Measurements from ENCODE around the gene ZNF66.
"Not testable (repeated sequence)": the region's sequence is repeated elsewhere in the genome, so short reads cannot be mapped to it uniquely, and the experiment has no call there.

DNA sequence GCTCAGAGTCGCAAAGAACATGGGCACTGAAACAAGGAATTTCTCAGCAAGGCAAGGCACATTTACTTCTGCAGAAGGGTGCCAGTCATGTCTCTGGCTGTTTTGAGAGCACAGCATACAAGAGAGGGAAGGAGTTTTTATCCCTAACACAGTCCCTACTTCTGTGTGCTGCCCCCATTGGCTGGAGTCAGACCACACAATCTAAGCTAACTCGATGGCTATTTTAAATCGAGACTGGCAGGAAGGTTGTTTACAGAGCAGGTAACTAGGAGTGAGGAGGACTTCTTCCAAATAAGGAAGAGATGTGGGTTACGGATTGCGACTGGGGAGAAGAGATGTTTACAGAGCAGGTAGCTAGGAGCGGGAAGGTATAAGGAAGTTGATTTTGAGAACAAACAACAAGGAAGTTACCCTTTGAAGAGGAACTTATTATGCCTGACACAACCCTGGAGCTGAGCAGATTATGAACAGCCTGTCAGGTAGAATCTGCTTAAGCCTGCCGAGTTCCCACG lies 6.8 kb upstream of the ZNF66 start:
- TF ChIP-seq EZH2 (IDR thresholded peaks at IDR 0.05); POLR2AphosphoS5 (IDR thresholded peaks at IDR 0.05; ENCODE audit: borderline replicate concordance, low read depth, low read length): not testable (repeated sequence)
